Hematopoietic multipotent progenitor cell treated with erythropoietin and hydrocortisone succinate and interleukin-3 and kit ligand, for 8 days (in vitro differentiated cells): ENCODE data around the gene COL2A1.

Experiments used
- DNase-seq: peaks from one replicate; pipeline ENCODE4 v3.0.0-alpha.2; 2015

The COL2A1 gene

GRCh38 chr12:48004053-48004941 lies at the start of gene COL2A1:
COL2A1 (minus strand) TSS chr12:48004476; CDS start chr12:48004321, 155 bp downstream.
- DNase-seq: no peak

- no peak for DNase-seq
Measured at GRCh38 chr12:48053883-48054282, 49.6 kb upstream of the COL2A1 start.

- DNase-seq: no peak
Measured at GRCh38 chr12:48053122-48053521, 48.8 kb upstream of the COL2A1 start.

- DNase-seq: no peak
Measured at GRCh38 chr12:48051681-48052080, 47.4 kb upstream of the COL2A1 start.

- DNase-seq: no peak
Measured at GRCh38 chr12:48050174-48050573, 45.9 kb upstream of the COL2A1 start.

- DNase-seq: no peak
Measured at GRCh38 chr12:48045965-48046518, 41.8 kb upstream of the COL2A1 start.

GRCh38 chr12:48045061-48045846 lies 41.0 kb upstream of the COL2A1 start:
- no peak for DNase-seq

- DNase-seq: no peak
Measured at GRCh38 chr12:48044396-48044795, 40.1 kb upstream of the COL2A1 start.

- DNase-seq: no peak
Measured at GRCh38 chr12:48043771-48044170, 39.5 kb upstream of the COL2A1 start.

GRCh38 chr12:48041591-48042423 lies 37.5 kb upstream of the COL2A1 start:
- no peak for DNase-seq

- no peak for DNase-seq
Measured at GRCh38 chr12:48040354-48040753, 36.1 kb upstream of the COL2A1 start.

GRCh38 chr12:48039151-48039550 lies 34.9 kb upstream of the COL2A1 start:
- DNase-seq: no peak

- no peak for DNase-seq
Measured at GRCh38 chr12:48038085-48038484, 33.8 kb upstream of the COL2A1 start.

- DNase-seq: no peak
Measured at GRCh38 chr12:48037267-48037915, 33.1 kb upstream of the COL2A1 start.

- DNase-seq: no peak
Measured at GRCh38 chr12:48036818-48037217, 32.5 kb upstream of the COL2A1 start.

- DNase-seq: no peak
Measured at GRCh38 chr12:48034835-48035805, 30.8 kb upstream of the COL2A1 start.

GRCh38 chr12:48033451-48033850 lies 29.2 kb upstream of the COL2A1 start:
- no peak for DNase-seq

- no peak for DNase-seq
Measured at GRCh38 chr12:48032597-48032996, 28.3 kb upstream of the COL2A1 start.

- DNase-seq: no peak
Measured at GRCh38 chr12:48031135-48031960, 27.1 kb upstream of the COL2A1 start.

- no peak for DNase-seq
Measured at GRCh38 chr12:48030173-48030650, 25.9 kb upstream of the COL2A1 start.
